Lower leg skin (tissue), 3 donors: ENCODE data around the gene MBNL2.

Source experiments
- POLR2A ChIP-seq, 2 donors: fragments of 450-650 bp; IDR thresholded peaks; one replicate each; pipeline ENCODE4 v1.6.1; 2016 to 2017; ENCODE audit warnings: antibody characterized with exemption in 2 of 2, mild to moderate bottlenecking in 1 of 2, moderate library complexity in 1 of 2
- TF ChIP-seq, protein P1 (sequence below), 3 donors: fragments of 450-650 bp; IDR thresholded peaks; one replicate each; pipeline ENCODE4 v1.5.1; 2016; ENCODE audit warnings: antibody characterized with exemption in 3 of 3, mild to moderate bottlenecking in 3 of 3, moderate library complexity in 2 of 3

DNA sequence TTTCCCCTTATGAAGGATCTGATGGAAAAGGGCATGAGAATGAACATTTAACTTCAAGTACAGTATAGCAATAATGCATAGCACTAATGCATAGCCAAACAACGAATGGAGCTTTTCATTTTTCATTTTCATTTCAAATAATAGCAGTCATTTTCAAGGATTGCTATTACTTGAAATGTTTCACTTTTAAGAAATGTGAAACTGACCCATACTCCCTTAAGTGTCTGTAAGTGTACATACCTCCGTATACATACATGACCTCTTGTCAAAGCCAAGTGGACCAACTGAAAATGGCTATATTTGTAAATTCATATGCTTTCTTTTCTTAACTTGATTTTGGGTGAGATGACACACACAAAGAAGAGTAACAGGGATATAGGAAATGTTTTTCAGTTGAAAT is 215.6 kb downstream of the MBNL2 start:
- TF ChIP-seq, protein P1, sequence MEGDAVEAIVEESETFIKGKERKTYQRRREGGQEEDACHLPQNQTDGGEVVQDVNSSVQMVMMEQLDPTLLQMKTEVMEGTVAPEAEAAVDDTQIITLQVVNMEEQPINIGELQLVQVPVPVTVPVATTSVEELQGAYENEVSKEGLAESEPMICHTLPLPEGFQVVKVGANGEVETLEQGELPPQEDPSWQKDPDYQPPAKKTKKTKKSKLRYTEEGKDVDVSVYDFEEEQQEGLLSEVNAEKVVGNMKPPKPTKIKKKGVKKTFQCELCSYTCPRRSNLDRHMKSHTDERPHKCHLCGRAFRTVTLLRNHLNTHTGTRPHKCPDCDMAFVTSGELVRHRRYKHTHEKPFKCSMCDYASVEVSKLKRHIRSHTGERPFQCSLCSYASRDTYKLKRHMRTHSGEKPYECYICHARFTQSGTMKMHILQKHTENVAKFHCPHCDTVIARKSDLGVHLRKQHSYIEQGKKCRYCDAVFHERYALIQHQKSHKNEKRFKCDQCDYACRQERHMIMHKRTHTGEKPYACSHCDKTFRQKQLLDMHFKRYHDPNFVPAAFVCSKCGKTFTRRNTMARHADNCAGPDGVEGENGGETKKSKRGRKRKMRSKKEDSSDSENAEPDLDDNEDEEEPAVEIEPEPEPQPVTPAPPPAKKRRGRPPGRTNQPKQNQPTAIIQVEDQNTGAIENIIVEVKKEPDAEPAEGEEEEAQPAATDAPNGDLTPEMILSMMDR (IDR thresholded peaks at IDR 0.05) = no peak
- no peak for TF ChIP-seq POLR2A (IDR thresholded peaks at IDR 0.05)
